ENCODE data around the gene CACYBP. TPM values are rescaled to one million over a fixed set of nuclear protein-coding genes. Genes with fewer than 3 reads are reported as not detected.

The CACYBP gene
- total RNA-seq, 1 experiment from 2014 or later, result 384 TPM

- CTCF ChIA-PET, result no interaction called here
Observed at GRCh38 chr1:175045519-175045918, 45.8 kb downstream of the CACYBP start.

DNA sequence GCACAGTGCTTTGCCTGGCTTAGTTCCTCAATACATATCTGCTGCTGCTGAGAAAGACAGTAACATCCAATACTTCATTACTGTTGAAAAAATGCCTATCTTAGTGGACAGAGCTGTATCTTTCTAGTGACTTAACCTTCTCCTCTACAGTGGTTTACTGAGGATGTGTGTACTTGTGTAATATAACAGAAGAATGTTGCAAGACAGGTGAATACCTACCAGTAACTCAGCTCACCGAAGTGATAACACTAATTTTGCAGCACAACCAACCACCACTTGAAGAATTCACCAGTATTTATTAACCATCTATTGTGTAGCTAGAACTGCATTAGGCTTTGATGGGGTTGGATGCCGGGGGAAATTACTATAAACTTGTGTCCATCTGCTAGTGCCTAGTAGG is 51.2 kb downstream of the CACYBP start:
- H3K27ac Mint-ChIP-seq (ENCODE audit: unreplicated experiment), result no peak overlapping the region
- H3K4me3 Mint-ChIP-seq (ENCODE audit: low read depth, unreplicated experiment), result no peak overlapping the region
- H3K27me3 Mint-ChIP-seq (ENCODE audit: unreplicated experiment), result peaks cover 88% of the 10 kb centered on the region
- DNase-seq, result no peak
- intact Hi-C loops (cut with micrococcal nuclease; ENCODE audit: unreplicated experiment), result no loop called here
- H3K36me3 Mint-ChIP-seq (ENCODE audit: insufficient read depth, unreplicated experiment), result no peaks in the 10 kb centered on the region
- BruUV-seq (replicated peaks), result no TSS peak
- CTCF ChIA-PET, result no interaction called here
- no peaks in the 10 kb centered on the region for H3K4me1 Mint-ChIP-seq (ENCODE audit: low read depth, unreplicated experiment)
- TF ChIP-seq, protein P1, sequence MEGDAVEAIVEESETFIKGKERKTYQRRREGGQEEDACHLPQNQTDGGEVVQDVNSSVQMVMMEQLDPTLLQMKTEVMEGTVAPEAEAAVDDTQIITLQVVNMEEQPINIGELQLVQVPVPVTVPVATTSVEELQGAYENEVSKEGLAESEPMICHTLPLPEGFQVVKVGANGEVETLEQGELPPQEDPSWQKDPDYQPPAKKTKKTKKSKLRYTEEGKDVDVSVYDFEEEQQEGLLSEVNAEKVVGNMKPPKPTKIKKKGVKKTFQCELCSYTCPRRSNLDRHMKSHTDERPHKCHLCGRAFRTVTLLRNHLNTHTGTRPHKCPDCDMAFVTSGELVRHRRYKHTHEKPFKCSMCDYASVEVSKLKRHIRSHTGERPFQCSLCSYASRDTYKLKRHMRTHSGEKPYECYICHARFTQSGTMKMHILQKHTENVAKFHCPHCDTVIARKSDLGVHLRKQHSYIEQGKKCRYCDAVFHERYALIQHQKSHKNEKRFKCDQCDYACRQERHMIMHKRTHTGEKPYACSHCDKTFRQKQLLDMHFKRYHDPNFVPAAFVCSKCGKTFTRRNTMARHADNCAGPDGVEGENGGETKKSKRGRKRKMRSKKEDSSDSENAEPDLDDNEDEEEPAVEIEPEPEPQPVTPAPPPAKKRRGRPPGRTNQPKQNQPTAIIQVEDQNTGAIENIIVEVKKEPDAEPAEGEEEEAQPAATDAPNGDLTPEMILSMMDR (IDR thresholded peaks at IDR 0.05; ENCODE audit: unreplicated experiment), result no peak
- no peaks in the 10 kb centered on the region for H3K9me3 Mint-ChIP-seq (ENCODE audit: low read depth, unreplicated experiment)

More at GRCh38 chr1:175045519-175045918, 45.8 kb downstream of the CACYBP start:
- H3K4me1 Mint-ChIP-seq (ENCODE audit: low read depth, unreplicated experiment), result no peaks in the 10 kb centered on the region
- no peak for DNase-seq
- no peaks in the 10 kb centered on the region for H3K9me3 Mint-ChIP-seq (ENCODE audit: low read depth, unreplicated experiment)
- BruUV-seq (replicated peaks), result no TSS peak
- no peaks in the 10 kb centered on the region for H3K36me3 Mint-ChIP-seq (ENCODE audit: insufficient read depth, unreplicated experiment)
- peaks cover 73% of the 10 kb centered on the region for H3K27me3 Mint-ChIP-seq (ENCODE audit: unreplicated experiment)
- H3K27ac Mint-ChIP-seq (ENCODE audit: unreplicated experiment), result no peak overlapping the region
- no peak overlapping the region for H3K4me3 Mint-ChIP-seq (ENCODE audit: low read depth, unreplicated experiment)
- intact Hi-C loops (cut with micrococcal nuclease; ENCODE audit: unreplicated experiment), result no loop called here
- TF ChIP-seq, protein P1 (IDR thresholded peaks at IDR 0.05; ENCODE audit: unreplicated experiment), result no peak

DNA sequence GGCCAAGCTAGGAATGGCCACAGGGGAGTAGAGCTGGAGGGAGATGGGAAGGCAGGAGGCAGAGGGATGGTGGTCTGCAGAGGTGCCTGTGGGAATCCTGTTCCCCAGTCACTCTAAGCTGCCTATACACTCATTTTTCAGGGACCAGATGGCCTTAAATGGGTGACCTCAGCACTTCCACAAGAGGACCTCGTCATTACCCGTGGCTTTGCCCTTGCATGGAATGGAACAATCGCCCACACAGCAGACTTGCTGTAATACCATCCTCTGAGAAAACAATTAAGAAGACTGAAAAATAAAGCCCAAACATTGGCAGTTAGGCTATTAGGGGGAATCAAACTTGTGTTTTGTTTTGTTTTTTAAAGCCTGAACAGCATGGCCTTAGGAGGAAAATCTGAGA is 55.0 kb downstream of the CACYBP start:
- intact Hi-C loops (cut with micrococcal nuclease; ENCODE audit: unreplicated experiment), result no loop called here
- Mint-ChIP-seq H3K4me1 (ENCODE audit: low read depth, unreplicated experiment) (no peaks in the 10 kb centered on the region), H3K27me3 (ENCODE audit: unreplicated experiment) (peaks cover 78% of the 10 kb centered on the region), H3K36me3 (ENCODE audit: insufficient read depth, unreplicated experiment) (no peaks in the 10 kb centered on the region), H3K27ac (ENCODE audit: unreplicated experiment) (no peak overlapping the region), H3K9me3 (ENCODE audit: low read depth, unreplicated experiment) (no peaks in the 10 kb centered on the region), H3K4me3 (ENCODE audit: low read depth, unreplicated experiment) (no peak overlapping the region)
- no TSS peak for BruUV-seq (replicated peaks)
- TF ChIP-seq, protein P1 (IDR thresholded peaks at IDR 0.05; ENCODE audit: unreplicated experiment), result no peak
- no peak for DNase-seq
- CTCF ChIA-PET, result no interaction called here

Other genes with a start within 250 kb of the CACYBP start
- gene MRPS14, start 23.5 kb downstream of the CACYBP start, total RNA-seq (2022), result 29.9 and 33.6 TPM in 2 replicates
- 0.07 TPM in 1 of 2 replicates, not detected in the other for gene TNN, start 67.9 kb downstream of the CACYBP start, total RNA-seq (2022)
- 24.3 and 33.4 TPM in 2 replicates for gene KIAA0040, start 192.8 kb downstream of the CACYBP start, total RNA-seq (2022)